ENCODE data around the gene OLFM1. TPM values are rescaled to one million over a fixed set of nuclear protein-coding genes. Genes with fewer than 3 reads are reported as not detected.

OLFM1 gene
- total RNA-seq, 1 experiment from 2014 or later: 0.44 TPM

DNA sequence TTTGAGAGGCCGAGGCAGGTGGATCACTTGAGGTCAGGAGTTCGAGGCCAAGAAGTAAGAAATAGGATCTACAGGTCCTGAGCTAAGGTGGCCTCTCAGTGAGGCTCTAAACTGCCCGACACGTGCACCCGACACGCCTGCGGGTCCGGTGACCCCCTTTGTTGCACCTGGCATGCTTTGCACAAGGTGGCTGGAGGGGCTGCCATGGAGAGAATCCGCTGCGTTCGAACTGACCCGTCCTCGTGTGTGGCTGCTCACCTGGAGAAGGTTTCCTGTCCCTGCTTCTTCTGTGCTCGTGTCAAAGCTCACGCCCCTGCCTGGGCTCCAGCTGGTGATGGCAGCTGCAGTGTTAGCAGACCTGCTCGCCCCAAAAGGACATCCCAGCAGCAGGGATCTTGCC lies 5.7 kb upstream of the OLFM1 start:
- H3K27me3 ChIP-seq (ENCODE audit: low read length): peaks cover 11% of the 10 kb centered on the region; the same call in 1 of the 2 replicates
- no TSS peak for BruUV-seq (replicated peaks)
- H3K36me3 ChIP-seq (ENCODE audit: low read depth, low read length): no peaks in the 10 kb centered on the region
- POLR2A ChIA-PET (ENCODE audit: unreplicated experiment): no interaction called here
- H3K27ac ChIP-seq (ENCODE audit: low read length): no peak overlapping the region
- TF ChIP-seq EZH2 (IDR thresholded peaks at IDR 0.05; ENCODE audit: low read length, unreplicated experiment): no peak
- TF ChIP-seq EZH2phosphoT487 (IDR thresholded peaks at IDR 0.05; ENCODE audit: borderline replicate concordance, low read length): no peak
- TF ChIP-seq, protein P1, sequence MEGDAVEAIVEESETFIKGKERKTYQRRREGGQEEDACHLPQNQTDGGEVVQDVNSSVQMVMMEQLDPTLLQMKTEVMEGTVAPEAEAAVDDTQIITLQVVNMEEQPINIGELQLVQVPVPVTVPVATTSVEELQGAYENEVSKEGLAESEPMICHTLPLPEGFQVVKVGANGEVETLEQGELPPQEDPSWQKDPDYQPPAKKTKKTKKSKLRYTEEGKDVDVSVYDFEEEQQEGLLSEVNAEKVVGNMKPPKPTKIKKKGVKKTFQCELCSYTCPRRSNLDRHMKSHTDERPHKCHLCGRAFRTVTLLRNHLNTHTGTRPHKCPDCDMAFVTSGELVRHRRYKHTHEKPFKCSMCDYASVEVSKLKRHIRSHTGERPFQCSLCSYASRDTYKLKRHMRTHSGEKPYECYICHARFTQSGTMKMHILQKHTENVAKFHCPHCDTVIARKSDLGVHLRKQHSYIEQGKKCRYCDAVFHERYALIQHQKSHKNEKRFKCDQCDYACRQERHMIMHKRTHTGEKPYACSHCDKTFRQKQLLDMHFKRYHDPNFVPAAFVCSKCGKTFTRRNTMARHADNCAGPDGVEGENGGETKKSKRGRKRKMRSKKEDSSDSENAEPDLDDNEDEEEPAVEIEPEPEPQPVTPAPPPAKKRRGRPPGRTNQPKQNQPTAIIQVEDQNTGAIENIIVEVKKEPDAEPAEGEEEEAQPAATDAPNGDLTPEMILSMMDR (conservative IDR thresholded peaks at IDR 0.05; ENCODE audit: low read depth, low read length): no peak
- no peak overlapping the region for H3K4me3 ChIP-seq (ENCODE audit: low read length)
- no peaks in the 10 kb centered on the region for H3F3A ChIP-seq (ENCODE audit: low read length, unreplicated experiment)
- H3K9me3 ChIP-seq (ENCODE audit: low read length): no peaks in the 10 kb centered on the region
- H3K79me2 ChIP-seq (ENCODE audit: low read length): no peaks in the 10 kb centered on the region
- CTCF ChIA-PET: no interaction called here
- intact Hi-C loops (cut with micrococcal nuclease): no loop called here
- H2AFZ ChIP-seq (ENCODE audit: low read length): no peak overlapping the region
- no peak overlapping the region for H3K9ac ChIP-seq (ENCODE audit: low read length)
- ATAC-seq (no peak), DNase-seq (no peak)
- H3K4me2 ChIP-seq (ENCODE audit: low read length): no peak overlapping the region
- H3K9me2 ChIP-seq (replicated peaks; ENCODE audit: low read length): no peaks in the 10 kb centered on the region
- no peaks in the 10 kb centered on the region for H3K4me1 ChIP-seq (ENCODE audit: insufficient read depth, low read length)
- H4K20me1 ChIP-seq (ENCODE audit: low read length): no peaks in the 10 kb centered on the region

DNA sequence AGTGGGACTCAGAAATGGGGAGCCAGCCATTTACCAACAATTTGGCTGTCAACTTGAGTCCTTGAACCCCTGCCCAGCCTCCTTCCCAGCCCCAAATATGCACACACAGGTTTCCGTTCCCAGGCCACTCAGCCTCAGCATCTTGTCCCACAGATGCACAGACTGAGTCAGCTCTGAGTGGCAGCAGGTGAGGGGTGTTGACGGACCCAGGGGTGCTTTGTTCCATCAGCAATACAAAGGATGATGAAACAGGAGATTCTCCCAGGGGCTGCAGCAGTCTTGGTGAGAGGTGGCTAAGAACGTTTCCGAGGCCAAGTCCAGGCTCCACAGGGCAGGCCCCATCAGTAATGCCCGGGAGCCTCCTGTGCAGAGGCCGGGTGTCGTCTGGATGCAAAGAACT lies 4.9 kb upstream of the OLFM1 start:
- H3K27me3 ChIP-seq (ENCODE audit: low read length): peaks cover 11% of the 10 kb centered on the region; the same call in 1 of the 2 replicates

DNA sequence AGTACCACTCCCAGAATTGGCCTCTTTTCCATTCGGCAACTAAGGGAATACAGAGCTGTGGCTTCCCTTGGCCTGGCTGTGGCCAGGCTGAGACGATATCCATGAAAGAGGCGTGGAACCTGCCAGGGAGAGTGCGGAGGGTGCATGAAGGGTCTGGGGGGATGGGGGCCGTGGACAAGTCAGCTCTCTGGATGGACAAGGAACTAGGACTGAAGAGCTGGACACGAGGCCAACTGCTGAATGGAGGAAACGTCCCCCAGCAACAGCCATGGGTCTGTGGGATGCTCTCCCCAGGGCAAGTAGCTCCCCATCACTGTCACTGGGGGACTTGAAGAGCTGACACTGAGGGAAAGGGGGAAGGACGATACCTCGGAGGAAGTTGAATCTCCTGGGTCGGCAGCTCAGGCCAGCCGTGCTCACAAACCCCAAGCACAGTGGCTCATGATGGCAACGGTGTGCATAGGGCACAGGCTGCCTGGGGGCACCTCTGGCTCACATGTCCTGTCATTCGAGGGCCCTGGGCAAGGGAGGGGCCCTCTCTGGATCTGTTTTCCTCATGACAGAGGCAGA lies 4.1 kb upstream of the OLFM1 start:
- TF ChIP-seq EZH2 (IDR thresholded peaks at IDR 0.05; ENCODE audit: low read length, unreplicated experiment) (no peak), EZH2phosphoT487 (IDR thresholded peaks at IDR 0.05; ENCODE audit: borderline replicate concordance, low read length) (no peak)
- TF ChIP-seq, protein P1 (conservative IDR thresholded peaks at IDR 0.05; ENCODE audit: low read depth, low read length): no peak
- Histone ChIP-seq H3K4me3 (ENCODE audit: low read length) (no peak overlapping the region), H3K4me1 (ENCODE audit: insufficient read depth, low read length) (no peaks in the 10 kb centered on the region), H3K4me2 (ENCODE audit: low read length) (no peak overlapping the region), H3K36me3 (ENCODE audit: low read depth, low read length) (no peaks in the 10 kb centered on the region), H3K9ac (ENCODE audit: low read length) (no peak overlapping the region), H3F3A (ENCODE audit: low read length, unreplicated experiment) (no peaks in the 10 kb centered on the region), H3K79me2 (ENCODE audit: low read length) (no peaks in the 10 kb centered on the region), H3K27ac (ENCODE audit: low read length) (no peak overlapping the region), H3K27me3 (ENCODE audit: low read length) (peaks cover 12% of the 10 kb centered on the region; the same call in 1 of the 2 replicates), H4K20me1 (ENCODE audit: low read length) (no peaks in the 10 kb centered on the region), H2AFZ (ENCODE audit: low read length) (no peak overlapping the region), H3K9me2 (replicated peaks; ENCODE audit: low read length) (no peaks in the 10 kb centered on the region), H3K9me3 (ENCODE audit: low read length) (no peaks in the 10 kb centered on the region)
- DNase-seq (no peak), ATAC-seq (no peak)
- POLR2A ChIA-PET (ENCODE audit: unreplicated experiment): no interaction called here
- BruUV-seq (replicated peaks): no TSS peak
- intact Hi-C loops (cut with micrococcal nuclease): no loop called here
- CTCF ChIA-PET: no interaction called here

More for the DNA sequence above, 4.9 kb upstream of the OLFM1 start:
- no peaks in the 10 kb centered on the region for H3K9me2 ChIP-seq (replicated peaks; ENCODE audit: low read length)
- H3K4me1 ChIP-seq (ENCODE audit: insufficient read depth, low read length): no peaks in the 10 kb centered on the region
- no peaks in the 10 kb centered on the region for H3K79me2 ChIP-seq (ENCODE audit: low read length)
- no peak overlapping the region for H3K4me2 ChIP-seq (ENCODE audit: low read length)
- ATAC-seq (no peak), DNase-seq (no peak)
- H3K36me3 ChIP-seq (ENCODE audit: low read depth, low read length): no peaks in the 10 kb centered on the region
- POLR2A ChIA-PET (ENCODE audit: unreplicated experiment): no interaction called here
- no peak overlapping the region for H3K4me3 ChIP-seq (ENCODE audit: low read length)
- H3K27ac ChIP-seq (ENCODE audit: low read length): no peak overlapping the region
- H3K9me3 ChIP-seq (ENCODE audit: low read length): no peaks in the 10 kb centered on the region
- H3K9ac ChIP-seq (ENCODE audit: low read length): no peak overlapping the region
- TF ChIP-seq EZH2phosphoT487 (IDR thresholded peaks at IDR 0.05; ENCODE audit: borderline replicate concordance, low read length): no peak
- TF ChIP-seq, protein P1 (conservative IDR thresholded peaks at IDR 0.05; ENCODE audit: low read depth, low read length): no peak
- TF ChIP-seq EZH2 (IDR thresholded peaks at IDR 0.05; ENCODE audit: low read length, unreplicated experiment): no peak
- no peaks in the 10 kb centered on the region for H3F3A ChIP-seq (ENCODE audit: low read length, unreplicated experiment)
- H4K20me1 ChIP-seq (ENCODE audit: low read length): no peaks in the 10 kb centered on the region
- no peak overlapping the region for H2AFZ ChIP-seq (ENCODE audit: low read length)
- intact Hi-C loops (cut with micrococcal nuclease): no loop called here
- CTCF ChIA-PET: no interaction called here
- no TSS peak for BruUV-seq (replicated peaks)

All from PC-3 (cell line).